Heart left ventricle (tissue), 16 donors: ENCODE data around the gene VAMP5. TPM values are rescaled to one million over a fixed set of nuclear protein-coding genes. Genes with fewer than 3 reads are reported as not detected.
"Not testable (repeated sequence)": the region's sequence is repeated elsewhere in the genome, so short reads cannot be mapped to it uniquely, and the experiment has no call there.

ENCODE experiments used
- ATAC-seq, 4 donors: fragments of 200-7000 bp; cut with Tn5 transposase; one replicate each; pipeline ENCODE4 v1.9.1; 2020 to 2022; ENCODE audit warnings: moderate library complexity in 4 of 4, mild to moderate bottlenecking in 3 of 4, moderate number of reproducible peaks in 1 of 4
- DNase-seq, 5 donors: peaks; one replicate each; pipeline ENCODE4 v3.0.0-alpha.2; 2020
- H3K27ac ChIP-seq, 12 donors: fragments of 200-600 bp; sonication (generic) in 4 of 12; one replicate each; pipeline versions ENCODE4 v1.5.0 to v1.8.0; 2016 to 2022; ENCODE audit warnings: mild to moderate bottlenecking in 2 of 12
- H3K27me3 ChIP-seq, 9 donors: fragments of 200-600 bp; sonication (generic) in 2 of 9; one replicate each; pipeline versions ENCODE4 v1.5.1 to v1.8.0; 2016 to 2022; ENCODE audit warnings: mild to moderate bottlenecking in 3 of 9
- H3K36me3 ChIP-seq, 9 donors: fragments of 200-600 bp; sonication (generic) in 2 of 9; one replicate each; pipeline versions ENCODE4 v1.5.0 to v1.8.0; 2018 to 2022; ENCODE audit warnings: mild to moderate bottlenecking in 2 of 9
- H3K4me1 ChIP-seq, 12 donors: fragments of 200-600 bp; sonication (generic) in 4 of 12; one replicate each; pipeline versions ENCODE4 v1.5.0 to v1.8.0; 2016 to 2022; ENCODE audit warnings: mild to moderate bottlenecking in 3 of 12
- H3K4me3 ChIP-seq, 12 donors: fragments of 200-600 bp; sonication (generic) in 4 of 12; one replicate each; pipeline versions ENCODE4 v1.5.0 to v1.8.0; 2017 to 2022; ENCODE audit warnings: mild to moderate bottlenecking in 9 of 12, moderate library complexity in 4 of 12
- H3K9me3 ChIP-seq, 12 donors: fragments of 200-600 bp; sonication (generic) in 4 of 12; one replicate each; pipeline versions ENCODE4 v1.5.0 to v1.8.0; 2016 to 2022; ENCODE audit warnings: mild to moderate bottlenecking in 1 of 12
- POLR2A ChIP-seq, 2 donors: fragments of 450-650 bp; IDR thresholded peaks; one replicate each; pipeline ENCODE4 v1.6.1; 2017; ENCODE audit warnings: antibody characterized with exemption in 2 of 2, mild to moderate bottlenecking in 2 of 2, moderate library complexity in 2 of 2
- WGBS, 4 donors: extraction: QIAGEN DNeasy Blood & Tissue Kit in 2 of 4; methylation state at CpG; one replicate each; pipeline versions ENCODE4 v1.1.5 to v1.1.7; 2013 to 2018; 5-methylcytosine and 5-hydroxymethylcytosine counted together
- intact Hi-C, 10 donors: fragments of 100-400 bp; cut with DNase I; formaldehyde crosslinking; loops; one replicate each; pipeline versions ENCODE4 v1.11.1 to v1.14.2; 2022
- polyA plus RNA-seq, 2 donors: library from polyadenylated mRNA; stranded (reverse); fragments of 200-250 nt; gene quantifications; one replicate each; pipeline ENCODE4 v1.2.3, GENCODE V29; 2013
- total RNA-seq, 9 donors: library from RNA; depleted of rRNA in 2 of 9; stranded (reverse); fragments of >200 nt in 2 of 9; fragmentation: NEBNext Ultra II Directional in 3 of 9; extraction: Animal tissue kit (Norgen Biotek cat#: 25700) in 3 of 9; gene quantifications; one replicate each; pipeline versions ENCODE4 v1.1.0 to v1.2.4, GENCODE V29; 2016 to 2023
- TF ChIP-seq, protein P1 (sequence below), 12 donors: fragments of 200-600 bp; sonication (generic) in 4 of 12; IDR thresholded peaks; one replicate each; pipeline versions ENCODE4 v1.5.0 to v1.8.0; 2018 to 2022; ENCODE audit warnings: antibody characterized with exemption in 12 of 12, mild to moderate bottlenecking in 5 of 12
- donor health status: ischemic (EF 13 %, LVEDD 7.1; RV severe dilation, severe dysfunction).
- donor health status: healthy with polysubstance abuse.
- donor health status: DM: no; HTN: yes; CAD: no.
- donor health status: DM: no; HTN: no; CAD: no.
- donor health status: ischemic (EF 25% LVEDD 6.9; RV normal size, moderate dysfunction).
- donor health status: ischemic (EF 25% LVEDD 5.7; RV mildly dilated, moderate dysfunction).
- donor health status: healthy.
- donor health status: DM: yes; HTN: yes; CAD: no.
- donor health status: ischemic (EF 35%, LVEDD 5.7; RV mildly dilated, moderate dysfunction).
- donor health status: nonischemic (EF 11% LVEDD 7.7; RV severe dilation, severe dysfunction).
- donor health status: DM: yes; HTN: yes; CAD: no.
- donor health status: PGD.
- donor health status: ischemic (EF 29% LVEDD 5.4; RV normal size, mild dysfunction).
- donor health status: nonischemic (EF 23%, LVEDD 6.1; RV moderate dilation, normal function).

VAMP5 gene
- total and polyA plus RNA-seq, 11 donors: 21.0 to 186 (median 45.2) TPM

DNA sequence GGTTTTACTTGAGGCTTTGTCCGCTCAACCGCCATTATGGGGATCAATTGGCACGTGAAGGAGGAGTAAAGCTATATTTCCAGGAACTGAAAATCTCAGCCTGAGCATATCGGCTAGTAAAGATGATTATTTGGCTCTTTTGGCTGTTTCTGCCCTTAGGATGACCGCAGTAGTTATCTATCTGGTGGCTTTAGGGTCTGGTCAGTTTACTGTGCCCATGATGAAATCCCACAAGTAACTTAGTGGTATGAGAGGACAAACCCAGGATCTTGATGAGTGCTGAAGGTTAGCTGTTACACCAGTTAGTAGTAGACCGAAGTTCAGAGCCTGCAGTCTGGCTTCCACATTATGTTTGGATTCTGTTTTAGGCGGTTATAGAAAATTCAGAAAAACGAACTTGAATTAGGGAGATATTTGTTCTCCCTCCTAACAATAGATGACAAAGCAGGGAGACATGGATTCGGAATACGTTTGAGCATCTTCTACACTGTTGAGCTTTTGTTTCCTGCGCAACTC, 44.0 kb upstream of the VAMP5 start:
- TF ChIP-seq, protein P1, sequence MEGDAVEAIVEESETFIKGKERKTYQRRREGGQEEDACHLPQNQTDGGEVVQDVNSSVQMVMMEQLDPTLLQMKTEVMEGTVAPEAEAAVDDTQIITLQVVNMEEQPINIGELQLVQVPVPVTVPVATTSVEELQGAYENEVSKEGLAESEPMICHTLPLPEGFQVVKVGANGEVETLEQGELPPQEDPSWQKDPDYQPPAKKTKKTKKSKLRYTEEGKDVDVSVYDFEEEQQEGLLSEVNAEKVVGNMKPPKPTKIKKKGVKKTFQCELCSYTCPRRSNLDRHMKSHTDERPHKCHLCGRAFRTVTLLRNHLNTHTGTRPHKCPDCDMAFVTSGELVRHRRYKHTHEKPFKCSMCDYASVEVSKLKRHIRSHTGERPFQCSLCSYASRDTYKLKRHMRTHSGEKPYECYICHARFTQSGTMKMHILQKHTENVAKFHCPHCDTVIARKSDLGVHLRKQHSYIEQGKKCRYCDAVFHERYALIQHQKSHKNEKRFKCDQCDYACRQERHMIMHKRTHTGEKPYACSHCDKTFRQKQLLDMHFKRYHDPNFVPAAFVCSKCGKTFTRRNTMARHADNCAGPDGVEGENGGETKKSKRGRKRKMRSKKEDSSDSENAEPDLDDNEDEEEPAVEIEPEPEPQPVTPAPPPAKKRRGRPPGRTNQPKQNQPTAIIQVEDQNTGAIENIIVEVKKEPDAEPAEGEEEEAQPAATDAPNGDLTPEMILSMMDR (IDR thresholded peaks at IDR 0.05): no peak
- no peak for TF ChIP-seq POLR2A (IDR thresholded peaks at IDR 0.05)
- no peaks in the 10 kb centered on the region for H3K27me3 ChIP-seq
- 5 to 9% (median 8%) methylated on average over 11 of the region's 11 CpGs for WGBS, 4 donors
- peaks cover 4 to 51% (median 44%) of the 10 kb centered on the region in 9 donors for H3K36me3 ChIP-seq
- intact Hi-C loops: no loop called here
- peak overlapping the region; percentile 94 to 100 (median 99) for H3K27ac ChIP-seq
- H3K4me1 ChIP-seq: peaks cover 0 to 58% (median 41%) of the 10 kb centered on the region in 12 donors
- H3K4me3 ChIP-seq: peak overlapping the region; percentile 59 to 98 (median 90)
- no peaks in the 10 kb centered on the region for H3K9me3 ChIP-seq
- DNase-seq (no peak), ATAC-seq (no peak)

DNA sequence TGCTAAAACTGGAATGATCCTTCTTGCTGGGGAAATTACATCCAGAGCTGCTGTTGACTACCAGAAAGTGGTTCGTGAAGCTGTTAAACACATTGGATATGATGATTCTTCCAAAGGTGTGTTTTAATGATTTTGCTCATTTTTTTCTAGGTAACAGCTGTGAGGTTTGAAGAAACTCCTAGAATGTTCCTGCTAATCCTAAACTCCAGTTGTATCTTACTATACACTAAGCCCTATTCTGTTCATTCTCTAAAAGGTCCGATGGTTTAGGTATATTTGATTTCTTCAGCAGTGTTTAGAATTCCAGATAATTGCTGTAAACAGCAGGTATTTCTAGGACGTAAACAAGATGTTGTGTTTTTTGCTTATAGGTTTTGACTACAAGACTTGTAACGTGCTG, 43.0 kb upstream of the VAMP5 start:
- H3K27me3 ChIP-seq: no peaks in the 10 kb centered on the region
- 36 to 48% (median 41%) methylated on average over 4 of the region's 4 CpGs for WGBS, 4 donors
- intact Hi-C loops: no loop called here
- no peaks in the 10 kb centered on the region for H3K9me3 ChIP-seq
- H3K36me3 ChIP-seq: peaks cover 4 to 62% (median 55%) of the 10 kb centered on the region in 9 donors
- DNase-seq (no peak), ATAC-seq (no peak)
- H3K27ac ChIP-seq: peak overlapping the region in 10 of 12 donors; percentile 94 to 100 (median 99)
- TF ChIP-seq, protein P1 (IDR thresholded peaks at IDR 0.05): no peak
- no peak for TF ChIP-seq POLR2A (IDR thresholded peaks at IDR 0.05)
- H3K4me1 ChIP-seq: peaks cover 0 to 61% (median 43%) of the 10 kb centered on the region in 12 donors
- H3K4me3 ChIP-seq: peak overlapping the region in 11 of 12 donors; percentile 17 to 98 (median 91)

DNA sequence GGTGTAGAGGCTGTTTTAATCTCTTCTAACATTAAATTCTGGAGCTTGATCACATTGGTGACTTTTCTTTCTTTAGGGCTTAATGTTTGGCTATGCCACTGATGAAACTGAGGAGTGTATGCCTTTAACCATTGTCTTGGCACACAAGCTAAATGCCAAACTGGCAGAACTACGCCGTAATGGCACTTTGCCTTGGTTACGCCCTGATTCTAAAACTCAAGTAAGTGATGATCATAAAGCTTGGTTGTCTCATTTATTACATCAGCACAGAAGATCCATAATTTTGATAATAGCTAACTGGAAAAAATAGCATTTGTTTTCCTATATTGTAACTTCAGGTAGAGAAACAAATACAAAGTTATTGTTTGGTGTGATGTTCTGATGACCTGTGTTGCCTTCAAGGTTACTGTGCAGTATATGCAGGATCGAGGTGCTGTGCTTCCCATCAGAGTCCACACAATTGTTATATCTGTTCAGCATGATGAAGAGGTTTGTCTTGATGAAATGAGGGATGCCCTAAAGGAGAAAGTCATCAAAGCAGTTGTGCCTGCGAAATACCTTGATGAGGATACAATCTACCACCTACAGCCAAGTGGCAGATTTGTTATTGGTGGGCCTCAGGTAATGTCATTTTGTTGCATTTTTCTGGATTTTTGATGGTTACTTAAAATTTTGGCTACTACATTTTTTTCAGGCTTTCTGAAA, 42.3 kb upstream of the VAMP5 start:
- DNase-seq (no peak), ATAC-seq (no peak)
- H3K4me3 ChIP-seq: peak overlapping the region in 11 of 12 donors; percentile 17 to 98 (median 91)
- H3K27ac ChIP-seq: peak overlapping the region in 9 of 12 donors; percentile 94 to 100 (median 99)
- 51 to 58% (median 53%) methylated on average over 5 of the region's 5 CpGs for WGBS, 4 donors
- TF ChIP-seq, protein P1 (IDR thresholded peaks at IDR 0.05): no peak
- no peak for TF ChIP-seq POLR2A (IDR thresholded peaks at IDR 0.05)
- no peaks in the 10 kb centered on the region for H3K27me3 ChIP-seq
- intact Hi-C loops: no loop called here
- H3K9me3 ChIP-seq: no peaks in the 10 kb centered on the region
- H3K36me3 ChIP-seq: peaks cover 4 to 68% (median 57%) of the 10 kb centered on the region in 9 donors
- H3K4me1 ChIP-seq: peaks cover 0 to 55% (median 42%) of the 10 kb centered on the region in 12 donors

DNA sequence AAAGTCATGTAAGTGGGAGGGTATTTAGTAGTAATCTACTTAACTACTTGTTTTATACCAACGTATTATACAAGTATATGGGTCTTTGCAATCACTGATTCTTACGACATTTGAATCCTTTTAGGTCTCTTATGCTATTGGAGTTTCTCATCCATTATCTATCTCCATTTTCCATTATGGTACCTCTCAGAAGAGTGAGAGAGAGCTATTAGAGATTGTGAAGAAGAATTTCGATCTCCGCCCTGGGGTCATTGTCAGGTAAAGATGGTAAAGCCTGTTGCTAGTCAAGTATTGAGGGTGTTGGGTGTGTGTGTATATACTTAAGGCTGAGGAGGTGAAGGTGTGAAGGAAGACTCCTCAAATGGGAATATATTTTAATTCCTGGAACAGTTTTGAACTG, 41.5 kb upstream of the VAMP5 start:
- no peak for DNase-seq
- H3K9me3 ChIP-seq: no peaks in the 10 kb centered on the region
- ATAC-seq: no peak
- peaks cover 4 to 77% (median 59%) of the 10 kb centered on the region in 9 donors for H3K36me3 ChIP-seq
- no peak for TF ChIP-seq POLR2A (IDR thresholded peaks at IDR 0.05)
- TF ChIP-seq, protein P1 (IDR thresholded peaks at IDR 0.05): no peak
- H3K4me3 ChIP-seq: peak overlapping the region in 1 of 12 donors; percentile 96
- intact Hi-C loops: no loop called here
- 69 to 84% (median 75%) methylated on average over 4 of the region's 4 CpGs for WGBS, 4 donors
- H3K27ac ChIP-seq: peak overlapping the region in 5 of 12 donors; percentile 27 to 100 (median 43)
- peaks cover 0 to 46% (median 33%) of the 10 kb centered on the region in 12 donors for H3K4me1 ChIP-seq
- no peaks in the 10 kb centered on the region for H3K27me3 ChIP-seq

DNA sequence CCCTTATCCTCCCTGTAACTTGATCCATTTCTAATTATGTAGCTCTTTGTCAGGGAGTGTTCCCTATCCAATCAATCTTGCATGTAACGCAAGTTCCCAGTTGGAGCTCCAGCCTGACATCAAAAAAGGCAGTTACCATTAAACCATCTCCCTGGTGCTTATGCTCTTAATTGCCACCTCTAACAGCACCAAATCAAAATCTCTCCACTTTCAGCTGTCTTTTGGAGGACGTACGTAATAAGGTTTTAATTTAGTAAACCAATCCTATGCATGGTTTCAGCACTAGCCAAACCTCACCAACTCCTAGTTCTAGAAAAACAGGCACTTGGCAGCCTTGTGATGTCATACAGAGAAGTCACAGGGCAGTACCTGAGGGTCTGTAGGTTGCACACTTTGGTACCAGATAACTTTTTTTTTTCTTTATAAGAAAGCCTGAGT, 40.0 kb upstream of the VAMP5 start:
- H3K36me3 ChIP-seq: peaks cover 4 to 90% (median 67%) of the 10 kb centered on the region in 9 donors
- H3K27ac ChIP-seq: peak overlapping the region in 6 of 12 donors; percentile 12 to 99 (median 32)
- DNase-seq, H3K27me3 ChIP-seq, ATAC-seq, H3K4me3 ChIP-seq, H3K9me3 ChIP-seq, intact Hi-C loops: not testable (repeated sequence)
- WGBS, 4 donors: 55 to 58% (median 57%) methylated on average over 3 of the region's 3 CpGs
- H3K4me1 ChIP-seq: peaks cover 0 to 46% (median 32%) of the 10 kb centered on the region in 12 donors

DNA sequence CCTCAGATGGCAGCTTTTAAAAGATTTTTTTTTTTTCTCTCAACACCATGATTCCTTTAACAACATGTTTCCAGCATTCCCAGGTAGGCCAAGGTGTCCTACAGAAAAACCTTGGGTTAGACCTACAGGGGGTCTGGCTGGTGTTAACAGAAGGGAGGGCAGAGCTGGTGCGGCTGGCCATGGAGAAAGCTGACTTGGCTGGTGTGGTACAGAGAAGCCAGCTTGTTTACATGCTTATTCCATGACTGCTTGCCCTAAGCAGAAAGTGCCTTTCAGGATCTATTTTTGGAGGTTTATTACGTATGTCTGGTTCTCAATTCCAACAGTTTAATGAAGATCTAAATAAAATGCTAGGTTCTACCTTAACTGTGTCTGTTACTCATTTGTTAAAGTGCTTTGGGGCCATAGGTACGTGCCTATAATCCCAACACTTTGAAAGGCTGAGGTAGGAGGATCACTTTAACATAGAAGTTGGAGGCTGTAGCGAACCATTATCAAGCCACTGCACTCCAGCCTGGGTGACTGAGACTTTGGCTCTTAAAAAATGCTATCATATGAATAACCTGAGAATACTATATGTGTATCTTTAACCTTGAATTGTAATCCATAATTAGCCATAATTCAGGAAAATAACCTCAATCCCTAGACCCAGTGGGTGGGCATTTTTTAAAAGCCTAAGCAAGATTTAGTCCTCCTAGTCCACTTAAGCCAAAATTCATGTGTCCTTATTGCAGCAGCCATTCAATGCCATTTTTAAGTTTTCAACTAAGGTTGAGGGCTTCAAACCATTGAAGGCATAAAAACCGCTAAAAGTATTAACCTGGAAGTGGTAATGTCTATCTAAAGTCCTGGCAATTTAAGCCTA, 39.1 kb upstream of the VAMP5 start:
- H3K4me1 ChIP-seq: peaks cover 0 to 50% (median 32%) of the 10 kb centered on the region in 12 donors
- H3K4me3 ChIP-seq, DNase-seq, H3K9me3 ChIP-seq, H3K27me3 ChIP-seq, intact Hi-C loops: not testable (repeated sequence)
- 74 to 83% (median 79%) methylated on average over 5 of the region's 5 CpGs for WGBS, 4 donors
- ATAC-seq: peak in 1 of 4 donors; percentile 17
- peaks cover 4 to 98% (median 76%) of the 10 kb centered on the region in 9 donors for H3K36me3 ChIP-seq
- H3K27ac ChIP-seq: peak overlapping the region in 8 of 12 donors; percentile 12 to 99 (median 28)
